H1 (cell line): ENCODE data around the gene CLEC2B. TPM values are rescaled to one million over a fixed set of nuclear protein-coding genes. Genes with fewer than 3 reads are reported as not detected.

ENCODE experiments used
- CTCF ChIA-PET: fragments of 300-600 bp; sonication (Branson Sonifier 250); formaldehyde crosslinking; loops from one replicate; lab custom pipeline; 2021; ENCODE audit not compliant: partially characterized antibody; lab: Charles Lee
- POLR2A ChIA-PET: fragments of 300-600 bp; sonication (Branson Sonifier 250); formaldehyde crosslinking; loops from one replicate; lab custom pipeline; 2021; ENCODE audit warnings: inconsistent platforms; ENCODE audit not compliant: partially characterized antibody; lab: Charles Lee
- DNase-seq, 2 experiments: peaks; one replicate each; pipeline versions ENCODE4 v3.0.0 to v3.0.0-alpha.2; 2010 to 2022; ENCODE audit warnings: low spot score in 2 of 2, low read depth in 1 of 2, mixed read lengths in 1 of 2
- FAIRE-seq: peaks from 2 replicates; lab custom pipeline; 2011; peaks lifted over from hg19 to GRCh38; lab: Jason Lieb, UNC
- H2AFZ ChIP-seq: 2 replicates; pipeline ENCODE4 v1.8.1; 2012; ENCODE audit warnings: low read length, inconsistent platforms
- H2AK5ac ChIP-seq: 2 replicates; pipeline ENCODE4 v1.6.1; 2013; ENCODE audit warnings: low read depth, low read length
- H2BK120ac ChIP-seq: replicated peaks from 2 replicates; pipeline ENCODE3; 2013; ENCODE audit warnings: low read depth, low read length, inconsistent platforms
- H2BK12ac ChIP-seq: 2 replicates; pipeline ENCODE4 v1.6.1; 2013; ENCODE audit warnings: low read depth, low read length
- H2BK15ac ChIP-seq: 2 replicates; pipeline ENCODE4 v1.6.1; 2013; ENCODE audit warnings: low read length
- H2BK20ac ChIP-seq: 2 replicates; pipeline ENCODE4 v1.6.1; 2013; ENCODE audit warnings: low read length
- H2BK5ac ChIP-seq: 2 replicates; pipeline ENCODE4 v1.6.1; 2013; ENCODE audit warnings: low read depth, low read length
- H3K14ac ChIP-seq: 2 replicates; pipeline ENCODE4 v1.6.1; 2013; ENCODE audit warnings: inconsistent platforms; ENCODE audit not compliant: insufficient read length
- H3K18ac ChIP-seq: 2 replicates; pipeline ENCODE4 v1.6.1; 2013; ENCODE audit warnings: low read length; ENCODE audit errors: extremely low read depth
- H3K23ac ChIP-seq: 2 replicates; pipeline ENCODE4 v1.6.1; 2013; ENCODE audit warnings: inconsistent platforms; ENCODE audit not compliant: insufficient read length
- H3K23me2 ChIP-seq: 2 replicates; pipeline ENCODE4 v1.6.1; 2013; ENCODE audit warnings: low read depth, low read length
- H3K27ac ChIP-seq: 2 replicates; pipeline ENCODE4 v1.6.1; 2011; ENCODE audit warnings: low read depth, low read length, inconsistent platforms
- H3K27me3 ChIP-seq, 4 experiments: replicated peaks in 1 of 4; 1 replicate in 1 of 4; 2 replicates in 3 of 4; pipeline versions ENCODE4 v1.6.1 to v1.8.1; 2011 to 2013; ENCODE audit warnings: low read length in 3 of 4, mild to moderate bottlenecking in 3 of 4, inconsistent platforms in 2 of 4, mixed read lengths in 2 of 4, moderate library complexity in 1 of 4; ENCODE audit not compliant: control insufficient read depth in 3 of 4, insufficient read depth in 3 of 4; ENCODE audit errors: extremely low read depth in 1 of 4
- H3K36me3 ChIP-seq, 4 experiments: 2 replicates each; pipeline versions ENCODE4 v1.6.1 to v1.8.1; 2011 to 2013; ENCODE audit warnings: mild to moderate bottlenecking in 4 of 4, low read length in 3 of 4, moderate library complexity in 2 of 4, control low read depth in 1 of 4, inconsistent platforms in 1 of 4; ENCODE audit not compliant: insufficient read depth in 4 of 4, control insufficient read depth in 2 of 4
- H3K4ac ChIP-seq: replicated peaks from 2 replicates; pipeline ENCODE3; 2013; ENCODE audit warnings: low read length, low read depth, mixed read lengths, inconsistent platforms; ENCODE audit not compliant: insufficient read length
- H3K4me1 ChIP-seq, 4 experiments: replicated peaks in 1 of 4; 1 replicate in 1 of 4; 2 replicates in 3 of 4; pipeline versions ENCODE4 v1.6.1 to v1.8.1; 2011 to 2013; ENCODE audit warnings: low read length in 3 of 4, inconsistent platforms in 2 of 4, mixed read lengths in 1 of 4; ENCODE audit not compliant: insufficient read depth in 4 of 4, control insufficient read depth in 3 of 4
- H3K4me2 ChIP-seq, 2 experiments: 2 replicates each; pipeline versions ENCODE4 v1.6.1 to v1.8.1; 2011 to 2013; ENCODE audit warnings: low read depth in 2 of 2, low read length in 2 of 2, control low read depth in 1 of 2, inconsistent platforms in 1 of 2, mild to moderate bottlenecking in 1 of 2; ENCODE audit not compliant: insufficient read depth in 1 of 2
- H3K4me3 ChIP-seq, 4 experiments: fragments of 200-600, 300-600 bp in 1 of 4; sonication (generic), shearing (Covaris generic), sonication (Bioruptor Twin) in 1 of 4; 2 replicates each; pipeline versions ENCODE4 v1.5.1 to v1.8.1; 2011 to 2016; ENCODE audit warnings: low read length in 4 of 4, low read depth in 3 of 4, control low read depth in 2 of 4, inconsistent platforms in 2 of 4, mild to moderate bottlenecking in 2 of 4, mixed read lengths in 1 of 4, moderate library complexity in 1 of 4; ENCODE audit not compliant: insufficient read depth in 2 of 4; ENCODE audit errors: extremely low read depth in 1 of 4
- H3K56ac ChIP-seq: replicated peaks from 2 replicates; pipeline ENCODE3; 2013; ENCODE audit warnings: low read depth, mild to moderate bottlenecking, mixed read lengths, low read length, inconsistent platforms; ENCODE audit not compliant: insufficient read length
- H3K79me1 ChIP-seq: 2 replicates; pipeline ENCODE4 v1.6.1; 2013; ENCODE audit warnings: low read depth, low read length, control low read depth
- H3K79me2 ChIP-seq, 2 experiments: 2 replicates each; pipeline versions ENCODE4 v1.6.1 to v1.8.1; 2012 to 2013; ENCODE audit warnings: low read length in 2 of 2, mild to moderate bottlenecking in 2 of 2, inconsistent platforms in 1 of 2; ENCODE audit not compliant: insufficient read depth in 2 of 2, control insufficient read depth in 1 of 2
- H3K9ac ChIP-seq, 4 experiments: replicated peaks in 1 of 4; 1 replicate in 1 of 4; 2 replicates in 3 of 4; pipeline versions ENCODE4 v1.6.1 to v1.8.1; 2011 to 2013; ENCODE audit warnings: low read depth in 3 of 4, low read length in 3 of 4, control low read depth in 2 of 4, mild to moderate bottlenecking in 2 of 4, moderate library complexity in 2 of 4, inconsistent platforms in 1 of 4; ENCODE audit errors: extremely low read depth in 1 of 4
- H3K9me3 ChIP-seq, 2 experiments: 2 replicates each; pipeline versions ENCODE4 v1.6.1 to v1.8.1; 2012 to 2013; ENCODE audit warnings: mild to moderate bottlenecking in 2 of 2, moderate library complexity in 2 of 2, control low read depth in 1 of 2, inconsistent platforms in 1 of 2, low read depth in 1 of 2, low read length in 1 of 2, mixed read lengths in 1 of 2; ENCODE audit not compliant: insufficient read depth in 2 of 2
- H4K20me1 ChIP-seq, 2 experiments: replicated peaks in 1 of 2; 2 replicates each; pipeline versions ENCODE3 to v1.8.1; 2011 to 2013; ENCODE audit warnings: inconsistent platforms in 2 of 2, low read length in 2 of 2, mild to moderate bottlenecking in 1 of 2; ENCODE audit not compliant: insufficient read depth in 2 of 2, control insufficient read depth in 1 of 2
- H4K5ac ChIP-seq: 2 replicates; pipeline ENCODE4 v1.6.1; 2013; ENCODE audit warnings: low read length, low read depth, mixed read lengths, inconsistent platforms; ENCODE audit not compliant: insufficient read length
- H4K8ac ChIP-seq: 2 replicates; pipeline ENCODE4 v1.8.0; 2013; ENCODE audit warnings: mild to moderate bottlenecking, moderate library complexity, low read length, inconsistent platforms; ENCODE audit not compliant: insufficient read depth; ENCODE audit errors: extremely low read depth
- H4K91ac ChIP-seq: replicated peaks from 2 replicates; pipeline ENCODE3; 2013; ENCODE audit warnings: low read length, mixed read lengths, inconsistent platforms; ENCODE audit not compliant: insufficient read length
- POLR2A ChIP-seq, 2 experiments: IDR thresholded peaks; 1 replicate in 1 of 2; 2 replicates in 1 of 2; pipeline ENCODE4 v1.6.1; 2011; ENCODE audit warnings: low read depth in 2 of 2, low read length in 2 of 2, mild to moderate bottlenecking in 2 of 2; ENCODE audit errors: control extremely low read depth in 1 of 2
- RXRA ChIP-seq: IDR thresholded peaks from 2 replicates; pipeline ENCODE4 v1.6.1; 2011; ENCODE audit warnings: low read depth, mild to moderate bottlenecking, low read length, moderate library complexity; ENCODE audit not compliant: insufficient read depth
- WGBS, 2 experiments: shearing (Covaris generic) in 1 of 2; methylation state at CpG; one replicate each; pipeline versions ENCODE4 v1.1.6 to v1.1.7; 2013 to 2015; ENCODE audit warnings: low lambda C conversion rate in 2 of 2, mixed read lengths in 2 of 2, inconsistent platforms in 1 of 2, low coverage in 1 of 2, missing lambda C conversion rate in 1 of 2; ENCODE audit not compliant: insufficient replicate concordance in 2 of 2, insufficient coverage in 1 of 2, insufficient read length in 1 of 2; ENCODE audit errors: extremely low coverage in 1 of 2, missing lambda C conversion rate in 1 of 2; 5-methylcytosine and 5-hydroxymethylcytosine counted together
- polyA plus RNA-seq, 7 experiments: library from polyadenylated mRNA; depleted of rRNA in 3 of 7; stranded (reverse) in 5 of 7; unstranded in 2 of 7; fragments of >200 nt in 5 of 7; fragments of 200-250 nt in 2 of 7; gene quantifications; 1 replicate in 5 of 7; 2 replicates in 1 of 7; 4 replicates in 1 of 7; pipeline versions ENCODE4 v1.2.1 to v1.2.3, GENCODE V29; 2011 to 2013; ENCODE audit warnings: missing spikeins in 2 of 7, mixed read lengths in 2 of 7
- total RNA-seq: library from RNA; stranded (reverse); fragmentation: NEBNext Ultra II Directional; extraction: Animal tissue kit (Norgen Biotek cat#: 25700); gene quantifications from 2 replicates; pipeline ENCODE4 v1.2.1, GENCODE V29; 2021

Gene CLEC2B
- total and polyA plus RNA-seq, 2 of the 8 experiments (the other 6 are each of a cell fraction or from before 2014, with no cell fraction given): not detected

GRCh38 chr12:9843407-9843806 lies 25.7 kb downstream of the CLEC2B start:
- 91% methylated on average over 3 of the region's 3 CpGs; no CpG with 5 or more reads in 1 of the 2 experiments for WGBS, 2 experiments
- no peak overlapping the region for H2BK120ac ChIP-seq
- H4K91ac ChIP-seq: no peak overlapping the region
- no peak overlapping the region for H2BK5ac ChIP-seq
- ChIA-PET POLR2A (no interaction called here), CTCF (no interaction called here)
- no peaks in the 10 kb centered on the region for H3K4me1 ChIP-seq
- no peak overlapping the region for H3K4ac ChIP-seq
- no peaks in the 10 kb centered on the region for H3K36me3 ChIP-seq
- H4K20me1 ChIP-seq: no peaks in the 10 kb centered on the region
- H4K5ac ChIP-seq: no peak overlapping the region
- DNase-seq (no peak), FAIRE-seq (no peak)
- no peak overlapping the region for H2AK5ac ChIP-seq
- H3K4me3 ChIP-seq: no peak overlapping the region
- H3K4me2 ChIP-seq: no peak overlapping the region
- H3K14ac ChIP-seq: no peak overlapping the region
- no peaks in the 10 kb centered on the region for H3K79me1 ChIP-seq
- no peak overlapping the region for H3K56ac ChIP-seq
- H3K27me3 ChIP-seq: no peaks in the 10 kb centered on the region
- H3K23me2 ChIP-seq: no peaks in the 10 kb centered on the region
- H2BK12ac ChIP-seq: no peak overlapping the region
- H3K18ac ChIP-seq: no peak overlapping the region
- H3K9ac ChIP-seq: no peak overlapping the region
- H3K9me3 ChIP-seq: no peaks in the 10 kb centered on the region
- H2BK15ac ChIP-seq: no peak overlapping the region
- no peak overlapping the region for H3K23ac ChIP-seq
- H3K79me2 ChIP-seq: no peaks in the 10 kb centered on the region
- no peak overlapping the region for H3K27ac ChIP-seq
- no peak overlapping the region for H2BK20ac ChIP-seq
- H2AFZ ChIP-seq: no peak overlapping the region
- TF ChIP-seq RXRA: no peak
- TF ChIP-seq POLR2A (IDR thresholded peaks at IDR 0.05; ENCODE audit: control extremely low read depth in 1 of 2, low read depth in 2 of 2, low read length in 2 of 2): no peak
- no peak overlapping the region for H4K8ac ChIP-seq
